22Rv1 (cell line): ENCODE measurements around the gene C9.

ENCODE experiments used
- ZFX ChIP-seq: fragments of 450-650 bp; IDR thresholded peaks from 2 replicates; pipeline ENCODE4 v1.6.1; 2017; ENCODE audit warnings: antibody characterized with exemption, borderline replicate concordance
- TF ChIP-seq, protein P1 (sequence below): fragments of 450-650 bp; IDR thresholded peaks from 2 replicates; pipeline ENCODE4 v1.5.1; 2017; ENCODE audit warnings: mild to moderate bottlenecking

DNA sequence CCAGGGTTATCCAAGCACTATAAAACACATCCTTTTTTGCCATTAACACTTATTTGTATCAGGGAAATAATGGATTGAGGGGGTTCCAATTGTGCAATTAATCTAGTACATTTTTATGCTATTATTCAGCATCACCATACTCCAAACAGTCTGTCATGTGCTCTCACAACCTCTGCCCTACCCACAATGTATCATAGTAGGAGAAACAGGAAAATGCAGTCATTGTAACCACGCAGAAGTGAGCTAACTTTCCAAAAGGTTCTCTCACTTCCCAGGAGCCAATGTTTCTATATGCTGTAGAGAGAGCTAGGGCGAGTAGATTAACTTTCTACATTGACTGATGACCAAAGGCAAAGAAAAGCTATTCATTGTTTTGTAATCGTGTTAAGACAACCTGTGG lies 30.7 kb upstream of the C9 start:
- TF ChIP-seq, protein P1, sequence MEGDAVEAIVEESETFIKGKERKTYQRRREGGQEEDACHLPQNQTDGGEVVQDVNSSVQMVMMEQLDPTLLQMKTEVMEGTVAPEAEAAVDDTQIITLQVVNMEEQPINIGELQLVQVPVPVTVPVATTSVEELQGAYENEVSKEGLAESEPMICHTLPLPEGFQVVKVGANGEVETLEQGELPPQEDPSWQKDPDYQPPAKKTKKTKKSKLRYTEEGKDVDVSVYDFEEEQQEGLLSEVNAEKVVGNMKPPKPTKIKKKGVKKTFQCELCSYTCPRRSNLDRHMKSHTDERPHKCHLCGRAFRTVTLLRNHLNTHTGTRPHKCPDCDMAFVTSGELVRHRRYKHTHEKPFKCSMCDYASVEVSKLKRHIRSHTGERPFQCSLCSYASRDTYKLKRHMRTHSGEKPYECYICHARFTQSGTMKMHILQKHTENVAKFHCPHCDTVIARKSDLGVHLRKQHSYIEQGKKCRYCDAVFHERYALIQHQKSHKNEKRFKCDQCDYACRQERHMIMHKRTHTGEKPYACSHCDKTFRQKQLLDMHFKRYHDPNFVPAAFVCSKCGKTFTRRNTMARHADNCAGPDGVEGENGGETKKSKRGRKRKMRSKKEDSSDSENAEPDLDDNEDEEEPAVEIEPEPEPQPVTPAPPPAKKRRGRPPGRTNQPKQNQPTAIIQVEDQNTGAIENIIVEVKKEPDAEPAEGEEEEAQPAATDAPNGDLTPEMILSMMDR: no peak
- TF ChIP-seq ZFX: no peak
